Measurements from ENCODE around the gene ADRB1. TPM values are rescaled to one million over a fixed set of nuclear protein-coding genes. Genes with fewer than 3 reads are reported as not detected.

Gene ADRB1
- total RNA-seq, 4 donors from 2014 or later: 4.2 to 25.3 (median 12.3) TPM

DNA sequence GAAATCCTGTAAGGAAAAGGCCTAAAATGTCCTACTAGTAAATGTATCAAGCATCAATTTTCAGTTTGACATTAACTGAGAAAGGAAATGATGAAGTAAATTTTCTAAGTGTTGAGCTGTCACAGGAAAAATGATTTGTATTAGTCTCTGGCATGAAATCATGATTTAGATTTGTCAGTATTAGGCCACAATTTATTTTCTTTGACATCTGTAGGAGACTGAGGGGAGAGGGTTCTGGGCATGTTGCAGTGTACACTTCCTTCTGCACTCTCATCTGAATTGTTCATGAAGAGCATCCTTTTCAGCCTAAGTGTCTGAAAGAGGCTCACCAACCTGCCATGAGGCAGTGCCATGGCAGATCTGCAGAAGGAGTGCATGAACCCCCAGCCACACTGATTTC is 15.9 kb downstream of the ADRB1 start:
- Histone ChIP-seq H3K4me1 (peaks cover 14 to 17% (median 15%) of the 10 kb centered on the region in 4 donors), H3K4me3 (no peak overlapping the region), H3K27ac (replicated peaks in 1 of 4) (no peak overlapping the region), H3K36me3 (no peaks in the 10 kb centered on the region), H3K27me3 (no peaks in the 10 kb centered on the region), H3K9me3 (no peaks in the 10 kb centered on the region)
- intact Hi-C loops (cut with DNase I): no loop called here
- no peak for DNase-seq (ENCODE audit: extremely low spot score)
- no peak for TF ChIP-seq POLR2AphosphoS5 (IDR thresholded peaks at IDR 0.05)
- no peak for TF ChIP-seq CTCF (IDR thresholded peaks at IDR 0.05)
- TF ChIP-seq POLR2A (IDR thresholded peaks at IDR 0.05; ENCODE audit: low read depth): no peak
- TF ChIP-seq EP300 (IDR thresholded peaks at IDR 0.05): no peak

- 80% methylated on average over 2 of the region's 2 CpGs for WGBS
- intact Hi-C loops (cut with DNase I): no loop called here
Observed at GRCh38 chr10:114060456-114060855, 16.8 kb downstream of the ADRB1 start.

GRCh38 chr10:114061148-114061547 is 17.5 kb downstream of the ADRB1 start:
- Histone ChIP-seq H3K9me3 (no peaks in the 10 kb centered on the region), H3K27me3 (no peaks in the 10 kb centered on the region), H3K4me1 (peaks cover 19 to 25% (median 20%) of the 10 kb centered on the region in 4 donors), H3K27ac (replicated peaks in 1 of 4) (no peak overlapping the region), H3K36me3 (no peaks in the 10 kb centered on the region), H3K4me3 (no peak overlapping the region)
- 78% methylated on average over 6 of the region's 6 CpGs for WGBS
- DNase-seq (ENCODE audit: extremely low spot score): no peak
- TF ChIP-seq POLR2A (IDR thresholded peaks at IDR 0.05; ENCODE audit: low read depth) (no peak), CTCF (IDR thresholded peaks at IDR 0.05) (no peak), POLR2AphosphoS5 (IDR thresholded peaks at IDR 0.05) (no peak), EP300 (IDR thresholded peaks at IDR 0.05) (no peak)
- intact Hi-C loops (cut with DNase I): no loop called here

More at GRCh38 chr10:114060456-114060855, 16.8 kb downstream of the ADRB1 start:
- Histone ChIP-seq H3K27ac (replicated peaks in 1 of 4) (no peak overlapping the region), H3K9me3 (no peaks in the 10 kb centered on the region), H3K4me1 (peaks cover 19 to 23% (median 20%) of the 10 kb centered on the region in 4 donors), H3K27me3 (no peaks in the 10 kb centered on the region), H3K4me3 (no peak overlapping the region), H3K36me3 (no peaks in the 10 kb centered on the region)
- TF ChIP-seq POLR2AphosphoS5 (IDR thresholded peaks at IDR 0.05) (no peak), EP300 (IDR thresholded peaks at IDR 0.05) (no peak), CTCF (IDR thresholded peaks at IDR 0.05) (no peak), POLR2A (IDR thresholded peaks at IDR 0.05; ENCODE audit: low read depth) (no peak)
- no peak for DNase-seq (ENCODE audit: extremely low spot score)

GRCh38 chr10:114061789-114062188 is 18.1 kb downstream of the ADRB1 start:
- intact Hi-C loops (cut with DNase I): no loop called here

More at GRCh38 chr10:114061789-114062188, 18.1 kb downstream of the ADRB1 start:
- WGBS: 97% methylated on average over 9 of the region's 9 CpGs
- Histone ChIP-seq H3K27me3 (no peaks in the 10 kb centered on the region), H3K36me3 (no peaks in the 10 kb centered on the region), H3K4me1 (peaks cover 19 to 30% (median 26%) of the 10 kb centered on the region in 4 donors), H3K4me3 (no peak overlapping the region), H3K9me3 (no peaks in the 10 kb centered on the region), H3K27ac (replicated peaks in 1 of 4) (no peak overlapping the region)
- no peak for TF ChIP-seq CTCF (IDR thresholded peaks at IDR 0.05)
- no peak for DNase-seq (ENCODE audit: extremely low spot score)
